Measurements from ENCODE around the gene GADD45A. TPM values are rescaled to one million over a fixed set of nuclear protein-coding genes. Genes with fewer than 3 reads are reported as not detected.

The GADD45A gene
- total and polyA plus RNA-seq, 2 experiments from 2014 or later, result 93.1 to 175 TPM

DNA sequence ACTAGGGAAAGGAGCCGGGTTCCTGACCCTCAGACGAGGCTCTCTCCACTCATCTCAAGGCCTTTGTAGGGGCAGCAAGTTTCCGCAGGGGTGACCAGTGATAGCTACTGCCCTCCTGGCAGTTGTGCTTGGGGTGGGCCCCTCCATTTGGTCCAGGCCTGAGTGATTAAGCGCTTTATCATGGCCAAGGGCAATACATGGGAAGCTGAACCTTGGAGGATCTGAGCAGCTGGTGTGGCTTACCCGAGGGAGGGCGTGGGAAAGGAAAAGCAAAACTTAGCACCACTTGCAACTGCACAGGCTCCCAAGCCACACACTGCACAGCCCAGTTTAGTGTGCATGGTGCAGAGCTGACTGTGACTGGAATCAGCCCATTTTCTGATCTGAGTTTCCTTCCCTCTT lies 47.8 kb downstream of the GADD45A start:
- H3K27ac ChIP-seq, result no peak overlapping the region
- 86% methylated on average over 6 of the region's 6 CpGs for WGBS (ENCODE audit: low lambda C conversion rate, missing lambda C conversion rate)
- no peak overlapping the region for H2AFZ ChIP-seq
- TF ChIP-seq EZH2phosphoT487 (IDR thresholded peaks at IDR 0.05; ENCODE audit: low read depth, severe bottlenecking, unreplicated experiment) (no peak), EZH2 (IDR thresholded peaks at IDR 0.05; ENCODE audit: borderline replicate concordance) (no peak)
- TF ChIP-seq, protein P1, sequence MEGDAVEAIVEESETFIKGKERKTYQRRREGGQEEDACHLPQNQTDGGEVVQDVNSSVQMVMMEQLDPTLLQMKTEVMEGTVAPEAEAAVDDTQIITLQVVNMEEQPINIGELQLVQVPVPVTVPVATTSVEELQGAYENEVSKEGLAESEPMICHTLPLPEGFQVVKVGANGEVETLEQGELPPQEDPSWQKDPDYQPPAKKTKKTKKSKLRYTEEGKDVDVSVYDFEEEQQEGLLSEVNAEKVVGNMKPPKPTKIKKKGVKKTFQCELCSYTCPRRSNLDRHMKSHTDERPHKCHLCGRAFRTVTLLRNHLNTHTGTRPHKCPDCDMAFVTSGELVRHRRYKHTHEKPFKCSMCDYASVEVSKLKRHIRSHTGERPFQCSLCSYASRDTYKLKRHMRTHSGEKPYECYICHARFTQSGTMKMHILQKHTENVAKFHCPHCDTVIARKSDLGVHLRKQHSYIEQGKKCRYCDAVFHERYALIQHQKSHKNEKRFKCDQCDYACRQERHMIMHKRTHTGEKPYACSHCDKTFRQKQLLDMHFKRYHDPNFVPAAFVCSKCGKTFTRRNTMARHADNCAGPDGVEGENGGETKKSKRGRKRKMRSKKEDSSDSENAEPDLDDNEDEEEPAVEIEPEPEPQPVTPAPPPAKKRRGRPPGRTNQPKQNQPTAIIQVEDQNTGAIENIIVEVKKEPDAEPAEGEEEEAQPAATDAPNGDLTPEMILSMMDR (IDR thresholded peaks at IDR 0.05; ENCODE audit: poor library complexity), result no peak
- no peaks in the 10 kb centered on the region for H3K36me3 ChIP-seq (replicated peaks; ENCODE audit: insufficient read depth, low read depth)
- no peaks in the 10 kb centered on the region for H3K9me3 ChIP-seq (ENCODE audit: low read depth)
- H3K4me1 ChIP-seq (ENCODE audit: insufficient read depth), result peaks cover 5% of the 10 kb centered on the region
- H3K79me2 ChIP-seq, result peaks cover 15% of the 10 kb centered on the region
- no peak overlapping the region for H3K4me3 ChIP-seq
- H3K9me2 ChIP-seq (replicated peaks; ENCODE audit: insufficient read depth), result no peaks in the 10 kb centered on the region
- no peaks in the 10 kb centered on the region for H3K27me3 ChIP-seq
- no peaks in the 10 kb centered on the region for H4K20me1 ChIP-seq (ENCODE audit: insufficient read depth, poor library complexity, severe bottlenecking)
- no peak overlapping the region for H3K4me2 ChIP-seq
- no peak for DNase-seq (ENCODE audit: low spot score)

DNA sequence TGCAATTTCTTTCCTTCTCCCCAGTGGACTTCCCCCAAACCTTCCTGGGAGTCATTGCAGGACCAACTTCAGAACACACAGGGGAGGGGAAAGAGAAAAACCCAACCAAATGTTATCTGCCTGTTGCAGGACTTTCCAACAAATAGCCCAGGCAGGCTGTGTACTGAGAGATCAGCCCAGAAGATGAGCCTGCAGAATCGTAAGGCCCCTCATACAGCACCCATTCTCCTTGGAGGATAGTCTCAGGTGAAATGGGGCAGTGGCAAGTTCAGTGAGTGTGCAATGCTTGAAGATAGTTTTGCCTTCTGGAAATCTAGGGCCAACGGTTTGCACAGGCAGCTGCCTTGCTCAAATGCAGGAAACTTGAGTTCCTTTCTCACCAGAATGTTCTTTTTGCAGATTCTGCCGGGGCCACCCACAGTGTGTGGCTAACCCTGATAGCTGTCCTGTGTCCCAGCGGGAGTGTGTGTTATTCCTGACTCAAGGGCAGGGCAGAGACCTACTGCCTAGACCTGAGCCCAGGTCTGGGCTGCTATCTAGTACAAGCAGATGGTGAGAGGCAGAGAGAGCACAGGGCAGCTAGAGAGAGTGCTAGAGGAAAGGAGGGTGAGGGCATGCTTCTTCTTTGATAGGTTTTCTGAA lies 48.8 kb downstream of the GADD45A start:
- 67% methylated on average over 4 of the region's 4 CpGs for WGBS (ENCODE audit: low lambda C conversion rate, missing lambda C conversion rate)
- TF ChIP-seq, protein P1 (IDR thresholded peaks at IDR 0.05; ENCODE audit: poor library complexity), result no peak
- no peak for TF ChIP-seq EZH2phosphoT487 (IDR thresholded peaks at IDR 0.05; ENCODE audit: low read depth, severe bottlenecking, unreplicated experiment)
- no peak for TF ChIP-seq EZH2 (IDR thresholded peaks at IDR 0.05; ENCODE audit: borderline replicate concordance)
- Histone ChIP-seq H3K27me3 (no peaks in the 10 kb centered on the region), H3K4me2 (no peak overlapping the region), H3K9me3 (ENCODE audit: low read depth) (no peaks in the 10 kb centered on the region), H3K4me3 (no peak overlapping the region), H2AFZ (no peak overlapping the region), H3K9me2 (replicated peaks; ENCODE audit: insufficient read depth) (no peaks in the 10 kb centered on the region), H4K20me1 (ENCODE audit: insufficient read depth, poor library complexity, severe bottlenecking) (no peaks in the 10 kb centered on the region), H3K36me3 (replicated peaks; ENCODE audit: insufficient read depth, low read depth) (no peaks in the 10 kb centered on the region), H3K27ac (no peak overlapping the region), H3K79me2 (peaks cover 15% of the 10 kb centered on the region), H3K4me1 (ENCODE audit: insufficient read depth) (peaks cover 5% of the 10 kb centered on the region)
- no peak for DNase-seq (ENCODE audit: low spot score)

DNA sequence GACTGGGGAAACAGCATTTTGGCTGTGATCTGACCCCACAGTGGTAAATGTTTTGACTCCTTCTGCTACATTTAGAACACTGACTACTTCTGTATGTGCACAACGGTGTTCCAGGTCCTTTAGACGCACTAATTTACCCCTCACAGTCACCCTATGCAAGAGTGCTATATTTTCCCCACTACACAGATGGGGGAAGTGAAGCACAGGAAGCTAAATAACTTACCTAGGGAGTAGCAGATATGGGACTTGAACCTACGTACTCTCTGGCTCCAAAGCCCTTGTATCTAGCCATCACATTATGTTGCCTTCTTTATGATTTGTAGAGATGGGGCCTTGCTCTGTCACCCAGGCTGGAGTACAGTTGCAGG lies 49.3 kb downstream of the GADD45A start:
- peaks cover 20% of the 10 kb centered on the region for H3K79me2 ChIP-seq
- H3K27ac ChIP-seq, result no peak overlapping the region
- TF ChIP-seq EZH2phosphoT487 (IDR thresholded peaks at IDR 0.05; ENCODE audit: low read depth, severe bottlenecking, unreplicated experiment), result no peak
- TF ChIP-seq, protein P1 (IDR thresholded peaks at IDR 0.05; ENCODE audit: poor library complexity), result no peak
- no peak for TF ChIP-seq EZH2 (IDR thresholded peaks at IDR 0.05; ENCODE audit: borderline replicate concordance)
- H4K20me1 ChIP-seq (ENCODE audit: insufficient read depth, poor library complexity, severe bottlenecking), result no peaks in the 10 kb centered on the region
- no peak overlapping the region for H3K4me2 ChIP-seq
- no peaks in the 10 kb centered on the region for H3K9me2 ChIP-seq (replicated peaks; ENCODE audit: insufficient read depth)
- H3K36me3 ChIP-seq (replicated peaks; ENCODE audit: insufficient read depth, low read depth), result no peaks in the 10 kb centered on the region
- no peaks in the 10 kb centered on the region for H3K9me3 ChIP-seq (ENCODE audit: low read depth)
- H3K4me1 ChIP-seq (ENCODE audit: insufficient read depth), result peaks cover 5% of the 10 kb centered on the region
- WGBS (ENCODE audit: low lambda C conversion rate, missing lambda C conversion rate), result 97% methylated on average over 3 of the region's 3 CpGs
- no peak for DNase-seq (ENCODE audit: low spot score)
- no peaks in the 10 kb centered on the region for H3K27me3 ChIP-seq
- H2AFZ ChIP-seq, result no peak overlapping the region
- H3K4me3 ChIP-seq, result no peak overlapping the region
